Heart left ventricle (tissue), 16 donors: ENCODE results near the gene CDC123. TPM values are rescaled to one million over a fixed set of nuclear protein-coding genes. Genes with fewer than 3 reads are reported as not detected.
"Not testable (repeated sequence)": the region's sequence is repeated elsewhere in the genome, so short reads cannot be mapped to it uniquely, and the experiment has no call there.

ENCODE experiments used
- ATAC-seq, 4 donors: fragments of 200-7000 bp; cut with Tn5 transposase; one replicate each; pipeline ENCODE4 v1.9.1; 2020 to 2022; ENCODE audit warnings: moderate library complexity in 4 of 4, mild to moderate bottlenecking in 3 of 4, moderate number of reproducible peaks in 1 of 4
- DNase-seq, 5 donors: peaks; one replicate each; pipeline ENCODE4 v3.0.0-alpha.2; 2020
- H3K27ac ChIP-seq, 12 donors: fragments of 200-600 bp; sonication (generic) in 4 of 12; one replicate each; pipeline versions ENCODE4 v1.5.0 to v1.8.0; 2016 to 2022; ENCODE audit warnings: mild to moderate bottlenecking in 2 of 12
- H3K27me3 ChIP-seq, 9 donors: fragments of 200-600 bp; sonication (generic) in 2 of 9; one replicate each; pipeline versions ENCODE4 v1.5.1 to v1.8.0; 2016 to 2022; ENCODE audit warnings: mild to moderate bottlenecking in 3 of 9
- H3K36me3 ChIP-seq, 9 donors: fragments of 200-600 bp; sonication (generic) in 2 of 9; one replicate each; pipeline versions ENCODE4 v1.5.0 to v1.8.0; 2018 to 2022; ENCODE audit warnings: mild to moderate bottlenecking in 2 of 9
- H3K4me1 ChIP-seq, 12 donors: fragments of 200-600 bp; sonication (generic) in 4 of 12; one replicate each; pipeline versions ENCODE4 v1.5.0 to v1.8.0; 2016 to 2022; ENCODE audit warnings: mild to moderate bottlenecking in 3 of 12
- H3K4me3 ChIP-seq, 12 donors: fragments of 200-600 bp; sonication (generic) in 4 of 12; one replicate each; pipeline versions ENCODE4 v1.5.0 to v1.8.0; 2017 to 2022; ENCODE audit warnings: mild to moderate bottlenecking in 9 of 12, moderate library complexity in 4 of 12
- H3K9me3 ChIP-seq, 12 donors: fragments of 200-600 bp; sonication (generic) in 4 of 12; one replicate each; pipeline versions ENCODE4 v1.5.0 to v1.8.0; 2016 to 2022; ENCODE audit warnings: mild to moderate bottlenecking in 1 of 12
- POLR2A ChIP-seq, 2 donors: fragments of 450-650 bp; IDR thresholded peaks; one replicate each; pipeline ENCODE4 v1.6.1; 2017; ENCODE audit warnings: antibody characterized with exemption in 2 of 2, mild to moderate bottlenecking in 2 of 2, moderate library complexity in 2 of 2
- WGBS, 4 donors: extraction: QIAGEN DNeasy Blood & Tissue Kit in 2 of 4; methylation state at CpG; one replicate each; pipeline versions ENCODE4 v1.1.5 to v1.1.7; 2013 to 2018; 5-methylcytosine and 5-hydroxymethylcytosine counted together
- intact Hi-C, 10 donors: fragments of 100-400 bp; cut with DNase I; formaldehyde crosslinking; loops; one replicate each; pipeline versions ENCODE4 v1.11.1 to v1.14.2; 2022
- polyA plus RNA-seq, 2 donors: library from polyadenylated mRNA; stranded (reverse); fragments of 200-250 nt; gene quantifications; one replicate each; pipeline ENCODE4 v1.2.3, GENCODE V29; 2013
- total RNA-seq, 9 donors: library from RNA; depleted of rRNA in 2 of 9; stranded (reverse); fragments of >200 nt in 2 of 9; fragmentation: NEBNext Ultra II Directional in 3 of 9; extraction: Animal tissue kit (Norgen Biotek cat#: 25700) in 3 of 9; gene quantifications; one replicate each; pipeline versions ENCODE4 v1.1.0 to v1.2.4, GENCODE V29; 2016 to 2023
- TF ChIP-seq, protein P1 (sequence below), 12 donors: fragments of 200-600 bp; sonication (generic) in 4 of 12; IDR thresholded peaks; one replicate each; pipeline versions ENCODE4 v1.5.0 to v1.8.0; 2018 to 2022; ENCODE audit warnings: antibody characterized with exemption in 12 of 12, mild to moderate bottlenecking in 5 of 12
- donor health status: ischemic (EF 13 %, LVEDD 7.1; RV severe dilation, severe dysfunction).
- donor health status: healthy with polysubstance abuse.
- donor health status: DM: no; HTN: yes; CAD: no.
- donor health status: DM: no; HTN: no; CAD: no.
- donor health status: ischemic (EF 25% LVEDD 6.9; RV normal size, moderate dysfunction).
- donor health status: ischemic (EF 25% LVEDD 5.7; RV mildly dilated, moderate dysfunction).
- donor health status: healthy.
- donor health status: DM: yes; HTN: yes; CAD: no.
- donor health status: ischemic (EF 35%, LVEDD 5.7; RV mildly dilated, moderate dysfunction).
- donor health status: nonischemic (EF 11% LVEDD 7.7; RV severe dilation, severe dysfunction).
- donor health status: DM: yes; HTN: yes; CAD: no.
- donor health status: PGD.
- donor health status: ischemic (EF 29% LVEDD 5.4; RV normal size, mild dysfunction).
- donor health status: nonischemic (EF 23%, LVEDD 6.1; RV moderate dilation, normal function).

The CDC123 gene
- total and polyA plus RNA-seq, 11 donors, result 21.9 to 66.3 (median 52.7) TPM

DNA sequence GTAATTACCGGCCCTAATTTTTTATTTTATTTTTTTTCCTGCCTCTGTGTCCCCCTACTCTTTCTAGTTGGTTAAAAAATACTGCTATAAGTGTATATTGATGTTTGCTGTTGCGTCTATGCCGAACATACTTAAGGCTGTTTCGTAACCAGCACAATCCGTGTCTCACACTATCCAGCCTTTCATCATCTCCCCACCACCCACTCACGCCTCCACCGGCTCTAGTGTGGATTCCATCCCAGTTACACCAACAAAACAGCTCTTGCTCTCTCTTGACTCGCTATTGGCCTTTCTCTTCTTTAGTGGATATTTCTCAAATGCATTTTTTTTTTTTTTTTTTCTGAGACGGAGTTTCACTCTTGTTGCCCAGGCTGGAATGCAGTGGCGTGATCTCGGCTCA lies 83.3 kb downstream of the CDC123 start:
- H3K27me3 ChIP-seq, result no peaks in the 10 kb centered on the region
- H3K9me3 ChIP-seq, result no peaks in the 10 kb centered on the region
- ATAC-seq (no peak), DNase-seq (no peak)
- H3K36me3 ChIP-seq, result no peaks in the 10 kb centered on the region
- no peaks in the 10 kb centered on the region for H3K4me1 ChIP-seq
- H3K27ac ChIP-seq, result no peak overlapping the region
- TF ChIP-seq, protein P1, sequence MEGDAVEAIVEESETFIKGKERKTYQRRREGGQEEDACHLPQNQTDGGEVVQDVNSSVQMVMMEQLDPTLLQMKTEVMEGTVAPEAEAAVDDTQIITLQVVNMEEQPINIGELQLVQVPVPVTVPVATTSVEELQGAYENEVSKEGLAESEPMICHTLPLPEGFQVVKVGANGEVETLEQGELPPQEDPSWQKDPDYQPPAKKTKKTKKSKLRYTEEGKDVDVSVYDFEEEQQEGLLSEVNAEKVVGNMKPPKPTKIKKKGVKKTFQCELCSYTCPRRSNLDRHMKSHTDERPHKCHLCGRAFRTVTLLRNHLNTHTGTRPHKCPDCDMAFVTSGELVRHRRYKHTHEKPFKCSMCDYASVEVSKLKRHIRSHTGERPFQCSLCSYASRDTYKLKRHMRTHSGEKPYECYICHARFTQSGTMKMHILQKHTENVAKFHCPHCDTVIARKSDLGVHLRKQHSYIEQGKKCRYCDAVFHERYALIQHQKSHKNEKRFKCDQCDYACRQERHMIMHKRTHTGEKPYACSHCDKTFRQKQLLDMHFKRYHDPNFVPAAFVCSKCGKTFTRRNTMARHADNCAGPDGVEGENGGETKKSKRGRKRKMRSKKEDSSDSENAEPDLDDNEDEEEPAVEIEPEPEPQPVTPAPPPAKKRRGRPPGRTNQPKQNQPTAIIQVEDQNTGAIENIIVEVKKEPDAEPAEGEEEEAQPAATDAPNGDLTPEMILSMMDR (IDR thresholded peaks at IDR 0.05), result no peak
- no peak for TF ChIP-seq POLR2A (IDR thresholded peaks at IDR 0.05)
- intact Hi-C loops, result no loop called here
- H3K4me3 ChIP-seq, result no peak overlapping the region
- 88 to 91% (median 88%) methylated on average over 11 of the region's 11 CpGs for WGBS, 4 donors

DNA sequence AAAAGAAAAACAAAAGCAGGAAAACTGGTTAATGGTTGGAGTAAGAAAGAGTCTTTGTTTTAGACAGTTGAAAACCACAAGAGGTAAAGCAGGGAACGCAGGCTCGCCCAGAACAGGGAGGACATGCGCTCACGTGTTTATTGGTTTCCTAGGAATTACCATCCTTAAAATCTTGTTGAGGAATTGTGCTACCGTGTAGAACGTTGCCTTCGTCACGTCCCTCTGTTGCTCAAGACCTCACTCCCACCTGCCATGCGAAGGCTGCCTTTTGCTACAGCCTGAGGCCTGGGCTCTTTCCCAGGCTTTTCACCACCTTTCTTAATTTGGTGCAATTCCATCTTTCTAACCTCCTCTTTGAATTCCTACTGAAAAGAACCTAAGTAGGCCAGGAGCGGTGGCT lies 91.8 kb downstream of the CDC123 start:
- no peaks in the 10 kb centered on the region for H3K9me3 ChIP-seq
- ATAC-seq, result no peak
- no peak for DNase-seq
- H3K4me1 ChIP-seq, result no peaks in the 10 kb centered on the region
- H3K27me3 ChIP-seq, result no peaks in the 10 kb centered on the region
- no peaks in the 10 kb centered on the region for H3K36me3 ChIP-seq
- no peak for TF ChIP-seq POLR2A (IDR thresholded peaks at IDR 0.05)
- TF ChIP-seq, protein P1 (IDR thresholded peaks at IDR 0.05), result no peak
- intact Hi-C loops, result no loop called here
- H3K27ac ChIP-seq, result no peak overlapping the region
- WGBS, 4 donors, result 86 to 94% (median 89%) methylated on average over 10 of the region's 10 CpGs
- no peak overlapping the region for H3K4me3 ChIP-seq

DNA sequence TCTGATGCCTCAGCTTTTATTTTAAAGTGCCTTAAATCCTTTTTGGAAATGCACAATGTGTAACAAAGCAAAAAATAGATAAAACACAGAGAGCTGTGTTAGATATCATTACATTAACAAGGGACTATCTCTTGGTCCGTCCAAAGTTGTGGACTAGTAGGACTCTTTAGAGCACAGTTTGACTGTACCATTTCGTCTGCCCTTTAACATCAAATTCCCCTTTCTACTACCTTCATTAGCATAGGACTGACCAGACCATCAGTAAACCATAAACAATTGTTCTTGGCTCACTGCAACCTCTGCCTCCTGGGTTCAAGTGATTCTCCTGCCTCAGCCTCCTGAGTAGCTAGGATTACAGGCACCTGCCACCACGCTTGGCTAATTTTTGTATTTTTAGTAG lies 101.8 kb downstream of the CDC123 start:
- WGBS, 4 donors, result 81 to 85% (median 82%) methylated on average over 3 of the region's 3 CpGs

DNA sequence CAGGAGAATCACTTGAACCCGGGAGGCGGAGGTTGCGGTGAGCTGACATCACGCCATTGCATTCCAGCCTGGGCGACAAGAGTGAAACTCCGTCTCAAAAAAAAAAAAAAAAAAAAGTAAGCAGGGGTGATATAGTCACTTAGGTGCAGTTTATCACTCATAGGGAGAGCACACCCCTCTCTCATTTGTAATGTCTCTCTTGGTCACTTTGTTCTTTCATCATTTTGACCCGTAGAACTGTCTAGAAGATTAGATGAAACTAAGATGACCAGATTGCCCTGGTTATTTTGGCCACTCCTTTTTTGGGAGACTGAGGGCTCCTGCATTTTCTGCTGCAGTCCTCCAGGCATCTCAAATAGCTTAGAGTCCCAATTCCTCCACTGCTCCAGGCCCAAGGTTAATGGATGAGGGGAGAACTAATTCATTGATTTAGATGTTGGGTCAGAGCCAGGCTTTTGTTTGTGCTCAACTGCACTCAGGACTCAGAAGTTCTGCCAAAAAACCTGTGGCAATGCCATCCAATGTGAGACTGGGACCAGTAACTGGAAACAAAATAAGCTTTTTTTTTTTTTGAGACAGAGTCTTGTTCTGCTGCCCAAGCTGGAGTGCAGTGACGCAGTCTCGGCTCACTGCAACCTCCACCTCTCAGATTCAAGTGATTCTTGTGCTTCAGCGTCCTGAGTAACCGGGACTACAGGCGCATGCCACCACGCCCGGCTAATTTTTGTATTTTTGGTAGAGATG lies 103.4 kb downstream of the CDC123 start:
- WGBS, 4 donors, result 93 to 95% (median 94%) methylated on average over 14 of the region's 14 CpGs
- no peak for ATAC-seq
- Histone ChIP-seq H3K27me3 (peaks cover 0 to 5% (median 0%) of the 10 kb centered on the region in 9 donors), H3K9me3 (no peaks in the 10 kb centered on the region), H3K4me3 (no peak overlapping the region), H3K36me3 (no peaks in the 10 kb centered on the region), H3K27ac (no peak overlapping the region), H3K4me1 (no peaks in the 10 kb centered on the region)
- no peak for DNase-seq
- intact Hi-C loops, result no loop called here
- TF ChIP-seq POLR2A (IDR thresholded peaks at IDR 0.05), result no peak
- TF ChIP-seq, protein P1 (IDR thresholded peaks at IDR 0.05), result no peak

More for the DNA sequence above, 101.8 kb downstream of the CDC123 start:
- H3K4me1 ChIP-seq, intact Hi-C loops, DNase-seq, H3K36me3 ChIP-seq, H3K9me3 ChIP-seq, ATAC-seq, H3K27ac ChIP-seq, H3K27me3 ChIP-seq, H3K4me3 ChIP-seq: not testable (repeated sequence)

Other genes with a start within 250 kb of the CDC123 start
- gene UPF2, start 153.4 kb upstream of the CDC123 start, total RNA-seq, result 10 to 100 TPM; 12.3 to 20.9 (median 15.8) TPM
- 10 to 100 TPM in 1 of 2 donors, 1 to 10 TPM in 1; 7.9 to 15.7 TPM for gene UPF2, start 153.4 kb upstream of the CDC123 start, polyA plus RNA-seq
- gene DHTKD1, start 127.2 kb upstream of the CDC123 start, total RNA-seq, result 10 to 100 TPM; 14.0 to 44.3 (median 31.4) TPM
- gene DHTKD1, start 127.2 kb upstream of the CDC123 start, polyA plus RNA-seq, result 10 to 100 TPM; 11.4 to 18.9 TPM
- 10 to 100 TPM in 5 of 9 donors, 1 to 10 TPM in 4; 6.9 to 17.0 (median 10.6) TPM for gene SEC61A2, start 66.5 kb upstream of the CDC123 start, total RNA-seq
- gene SEC61A2, start 66.5 kb upstream of the CDC123 start, polyA plus RNA-seq, result 1 to 10 TPM; 5.5 to 9.2 TPM
- 10 to 100 TPM in 4 of 9 donors, 1 to 10 TPM in 5; 5.0 to 23.3 (median 8.9) TPM for gene NUDT5, start 297 bp upstream of the CDC123 start, total RNA-seq
- gene NUDT5, start 297 bp upstream of the CDC123 start, polyA plus RNA-seq, result 10 to 100 TPM in 1 of 2 donors, 1 to 10 TPM in 1; 9.2 to 20.2 TPM
- 10 to 100 TPM in 2 of 9 donors, 1 to 10 TPM in 7; 1.8 to 16.0 (median 3.1) TPM for gene CAMK1D, start 153.4 kb downstream of the CDC123 start, total RNA-seq
- 1 to 10 TPM; 1.4 to 2.0 TPM for gene CAMK1D, start 153.4 kb downstream of the CDC123 start, polyA plus RNA-seq